Renal cortical epithelial cell (primary cell): ENCODE data around the gene APLP1. TPM values are rescaled to one million over a fixed set of nuclear protein-coding genes. Genes with fewer than 3 reads are reported as not detected.
"Not testable (repeated sequence)": the region's sequence is repeated elsewhere in the genome, so short reads cannot be mapped to it uniquely, and the experiment has no call there.

Experiments
- DNase-seq: peaks from one replicate; pipeline ENCODE4 v3.0.0-alpha.2; 2011; ENCODE audit warnings: low read depth
- total RNA-seq: library from RNA; depleted of rRNA; stranded (reverse); fragments of >200 nt; gene quantifications from 2 replicates; pipeline ENCODE4 v1.2.3, GENCODE V29; 2014

APLP1 gene
- total RNA-seq, 1 donor from 2014 or later, result 2.9 TPM

DNA sequence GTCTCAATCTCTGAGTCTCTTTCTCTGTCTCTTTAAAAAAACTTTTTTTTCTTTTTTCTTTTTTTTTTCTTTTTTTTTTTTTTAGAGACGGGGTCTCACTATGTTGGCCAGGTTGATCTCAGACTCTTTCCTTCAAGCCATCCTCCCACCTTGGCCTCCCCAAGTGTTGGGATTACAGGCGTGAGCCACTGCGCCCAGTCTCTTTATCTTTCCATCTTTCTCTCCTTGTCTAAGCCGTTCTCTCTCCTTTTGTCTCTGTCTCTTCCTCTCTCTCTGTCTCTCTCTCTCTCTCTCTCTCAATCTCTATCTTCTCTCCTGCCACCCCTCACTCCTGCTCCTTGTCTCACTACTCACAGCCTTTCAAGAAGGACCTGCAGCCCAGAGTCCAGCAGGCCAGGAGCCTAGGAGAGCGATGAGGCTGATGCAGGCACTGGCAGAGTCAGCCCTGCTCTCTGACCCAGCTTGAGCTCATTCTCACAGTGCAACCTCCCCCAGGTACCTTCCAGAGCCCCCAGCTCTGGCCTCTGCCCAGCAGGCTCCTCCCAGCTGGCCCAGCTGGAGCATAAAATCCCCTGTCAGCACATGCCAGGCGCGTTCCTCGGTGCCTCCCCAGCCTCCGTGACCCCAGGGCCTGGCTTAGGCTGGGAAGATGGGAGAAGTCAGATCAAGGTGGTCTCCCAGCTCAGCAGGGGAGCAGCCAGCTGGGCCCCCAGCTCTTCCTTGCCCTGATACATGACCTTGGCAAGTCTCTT, 16.2 kb upstream of the APLP1 start, which contains the start of gene NPHS1:
NPHS1 (minus strand) TSS at position 476 of the 752 bp plus-strand sequence. CDS start 667 bp downstream, outside the sequence.
- DNase-seq, result no peak

DNA sequence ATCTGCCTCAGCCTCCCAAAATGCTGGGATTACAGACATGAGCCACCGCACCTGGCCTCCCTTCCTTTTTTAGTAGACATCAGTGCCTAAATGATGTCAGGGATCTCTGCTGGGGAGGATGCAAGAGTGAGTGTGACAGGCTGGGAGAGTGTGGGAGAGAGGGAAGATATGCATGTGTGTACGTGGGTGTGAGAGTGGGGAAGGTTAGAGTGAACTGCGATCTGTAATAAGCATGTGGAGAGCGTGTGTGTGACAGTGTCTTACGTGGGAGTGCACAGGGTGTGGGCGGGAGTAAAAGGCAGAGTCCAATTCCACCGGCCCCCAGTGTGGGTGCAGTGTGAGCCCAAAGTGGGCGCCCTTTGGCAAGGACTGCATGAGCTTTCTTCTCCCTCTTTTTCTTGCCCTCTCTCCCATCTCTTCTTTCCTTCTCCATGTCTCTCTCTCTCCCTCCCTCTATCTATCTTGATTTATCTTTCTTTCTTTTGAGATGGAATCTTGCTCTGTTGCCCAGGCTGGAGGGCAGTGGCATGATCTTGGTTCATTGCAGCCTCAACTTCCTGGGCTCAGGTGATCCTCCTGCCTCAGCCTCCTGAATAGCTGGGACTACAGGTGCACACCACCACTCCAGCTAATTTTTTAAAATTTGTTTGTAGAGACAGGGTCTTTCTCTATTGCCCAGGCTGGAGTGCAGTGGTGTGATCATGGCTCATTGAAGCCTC, 15.2 kb upstream of the APLP1 start:
- no peak for DNase-seq

DNA sequence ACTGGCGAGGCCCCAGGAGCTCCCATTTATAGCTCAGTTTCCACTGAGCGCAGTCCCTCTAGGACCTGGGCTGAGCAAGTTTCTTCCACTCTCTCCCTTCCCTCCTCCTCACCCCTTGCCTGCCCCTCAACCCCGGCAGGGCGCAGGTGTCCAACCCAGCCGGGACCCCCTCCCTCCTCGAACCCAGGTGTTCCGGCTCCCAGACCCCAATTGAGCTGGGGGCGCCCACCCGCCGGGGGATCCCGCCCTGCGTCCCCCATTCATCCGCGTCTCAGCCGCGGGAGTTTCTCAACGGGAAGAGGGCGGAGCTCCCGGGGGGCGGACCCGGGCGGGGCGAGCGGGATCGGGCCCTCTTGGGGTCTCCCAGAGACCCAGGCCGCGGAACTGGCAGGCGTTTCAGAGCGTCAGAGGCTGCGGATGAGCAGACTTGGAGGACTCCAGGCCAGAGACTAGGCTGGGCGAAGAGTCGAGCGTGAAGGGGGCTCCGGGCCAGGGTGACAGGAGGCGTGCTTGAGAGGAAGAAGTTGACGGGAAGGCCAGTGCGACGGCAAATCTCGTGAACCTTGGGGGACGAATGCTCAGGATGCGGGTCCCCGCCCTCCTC, 11.7 kb upstream of the APLP1 start, which contains the start of gene KIRREL2:
KIRREL2 (plus strand) TSS at position 366 of the 604 bp plus-strand sequence; CDS start at position 575, 209 bp downstream.
- no peak for DNase-seq

DNA sequence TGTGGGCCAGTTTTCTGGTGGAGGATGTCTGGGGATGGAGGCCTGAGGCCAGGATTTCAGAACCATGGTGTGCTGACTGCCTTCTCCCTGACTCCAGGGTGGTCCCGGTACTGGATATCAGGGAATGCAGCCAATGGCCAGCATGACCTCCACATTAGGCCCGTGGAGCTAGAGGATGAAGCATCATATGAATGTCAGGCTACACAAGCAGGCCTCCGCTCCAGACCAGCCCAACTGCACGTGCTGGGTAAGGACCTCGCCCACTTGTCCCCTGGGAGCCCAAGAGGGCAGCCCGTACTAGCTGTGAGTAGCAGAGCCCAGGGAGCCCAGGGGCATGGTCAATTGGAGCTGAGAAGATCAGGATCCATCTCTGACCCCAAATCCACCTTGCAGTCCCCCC, 10.1 kb upstream of the APLP1 start:
- DNase-seq, result no peak

DNA sequence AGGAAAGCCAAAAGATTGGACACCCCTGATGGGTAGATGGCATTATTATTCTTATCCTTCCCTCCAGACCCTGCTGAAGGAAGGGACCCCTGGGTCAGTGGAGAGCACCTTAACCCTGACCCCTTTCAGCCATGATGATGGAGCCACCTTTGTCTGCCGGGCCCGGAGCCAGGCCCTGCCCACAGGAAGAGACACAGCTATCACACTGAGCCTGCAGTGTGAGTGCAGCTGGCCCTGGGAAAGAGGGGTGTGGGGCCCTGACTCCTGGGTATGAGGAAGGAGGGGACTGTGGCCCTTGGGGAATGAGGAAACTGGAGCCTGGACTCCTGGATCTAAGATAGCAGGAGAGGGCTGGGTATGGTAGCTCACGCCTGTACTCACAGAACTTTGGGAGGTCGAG, 9.0 kb upstream of the APLP1 start:
- no peak for DNase-seq

- no peak for DNase-seq
Measured at GRCh38 chr19:35860436-35860817, 7.9 kb upstream of the APLP1 start.

DNA sequence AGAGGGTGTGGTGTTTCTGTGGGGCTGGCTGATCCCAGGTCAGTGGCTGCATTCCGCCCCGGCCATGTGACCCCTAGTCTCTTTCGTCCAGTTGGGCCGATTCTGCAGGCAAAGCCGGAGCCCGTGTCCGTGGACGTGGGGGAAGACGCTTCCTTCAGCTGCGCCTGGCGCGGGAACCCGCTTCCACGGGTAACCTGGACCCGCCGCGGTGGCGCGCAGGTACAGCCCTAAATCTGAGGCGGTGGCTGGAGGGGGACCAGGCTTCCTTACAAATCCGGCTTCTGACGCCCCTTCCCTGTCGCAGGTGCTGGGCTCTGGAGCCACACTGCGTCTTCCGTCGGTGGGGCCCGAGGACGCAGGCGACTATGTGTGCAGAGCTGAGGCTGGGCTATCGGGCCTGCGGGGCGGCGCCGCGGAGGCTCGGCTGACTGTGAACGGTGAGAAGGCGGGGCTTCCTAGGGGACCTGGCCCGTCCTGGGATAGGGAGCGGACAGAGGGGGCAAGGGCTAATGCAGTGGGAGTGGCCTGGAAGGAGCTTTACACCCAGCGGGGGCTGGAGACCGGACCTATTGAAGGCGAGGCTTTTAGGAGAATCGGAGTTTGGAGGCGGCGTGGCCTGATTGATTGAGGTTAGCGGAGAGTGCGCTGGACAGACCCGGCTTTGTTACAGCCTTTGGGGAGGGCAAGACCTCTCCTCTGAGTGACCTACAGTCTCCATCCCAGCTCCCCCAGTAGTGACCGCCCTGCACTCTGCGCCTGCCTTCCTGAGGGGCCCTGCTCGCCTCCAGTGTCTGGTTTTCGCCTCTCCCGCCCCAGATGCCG, 7.3 kb upstream of the APLP1 start:
- DNase-seq, result no peak

DNA sequence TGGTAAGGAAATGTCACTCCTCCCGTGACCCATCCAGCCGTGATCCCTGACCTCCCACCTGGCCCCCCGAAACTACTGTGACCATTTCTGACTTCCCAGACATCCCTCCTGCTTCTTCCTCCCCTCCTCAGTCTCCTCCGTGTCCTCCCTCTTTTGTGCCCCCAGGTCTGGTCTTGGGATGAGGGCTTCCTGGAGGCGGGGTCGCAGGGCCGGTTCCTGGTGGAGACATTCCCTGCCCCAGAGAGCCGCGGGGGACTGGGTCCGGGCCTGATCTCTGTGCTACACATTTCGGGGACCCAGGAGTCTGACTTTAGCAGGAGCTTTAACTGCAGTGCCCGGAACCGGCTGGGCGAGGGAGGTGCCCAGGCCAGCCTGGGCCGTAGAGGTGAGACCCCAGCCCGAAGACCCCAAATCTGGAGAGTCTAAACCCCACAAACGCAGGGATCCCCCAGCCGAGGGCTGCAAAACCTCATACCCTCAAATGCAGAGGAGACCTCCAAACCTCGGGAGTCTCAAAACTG, 6.7 kb upstream of the APLP1 start:
- DNase-seq, result no peak

DNA sequence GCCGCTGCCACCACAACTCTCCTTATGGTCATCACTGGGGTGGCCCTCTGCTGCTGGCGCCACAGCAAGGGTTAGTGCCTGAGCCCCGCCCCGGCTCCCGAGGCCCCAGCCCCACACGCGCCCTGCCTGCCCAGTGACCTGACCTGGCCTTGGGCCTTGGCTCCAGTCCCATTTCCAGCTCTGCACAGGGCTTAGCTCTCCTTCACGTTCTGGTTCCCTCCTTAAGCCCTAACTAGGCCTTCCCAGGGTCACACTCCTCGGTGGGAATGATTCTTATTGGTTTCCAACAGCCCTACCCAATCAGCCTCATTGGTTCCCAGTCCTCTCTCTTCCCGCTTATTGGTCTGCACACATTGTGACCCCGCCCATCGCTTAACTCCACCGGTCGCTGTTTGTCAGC, 5.8 kb upstream of the APLP1 start:
- no peak for DNase-seq

GRCh38 chr19:35863018-35863417, 5.4 kb upstream of the APLP1 start:
- DNase-seq, result no peak

DNA sequence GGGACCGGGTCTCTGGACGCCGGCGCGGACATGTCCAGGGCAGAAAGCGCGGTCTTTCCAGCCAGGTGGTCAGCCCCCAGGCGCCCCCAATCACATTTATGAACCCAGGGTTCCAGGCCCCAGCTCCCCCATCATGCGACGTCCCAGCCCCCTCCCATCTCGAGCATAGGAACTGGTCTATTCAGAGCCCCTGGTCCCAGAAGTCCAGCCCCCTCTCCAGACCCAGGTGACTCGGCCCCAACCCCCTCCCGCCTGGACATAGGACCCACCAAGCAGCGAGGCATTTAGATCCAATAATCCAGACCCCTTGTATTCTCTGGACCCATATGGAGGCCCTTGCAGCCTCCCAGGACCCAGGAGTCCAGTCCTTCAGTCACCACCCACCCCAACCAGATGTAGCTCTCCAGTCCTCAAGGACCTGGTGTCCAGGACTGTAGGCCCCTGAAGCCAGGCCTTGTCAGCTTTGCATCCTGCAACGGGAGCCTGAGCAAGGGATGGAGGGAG, 501 bp downstream of the APLP1 start:
- DNase-seq, result no peak

- DNase-seq, result peak; percentile 32
Measured at GRCh38 chr19:35869327-35870123, 1.2 kb downstream of the APLP1 start.

DNA sequence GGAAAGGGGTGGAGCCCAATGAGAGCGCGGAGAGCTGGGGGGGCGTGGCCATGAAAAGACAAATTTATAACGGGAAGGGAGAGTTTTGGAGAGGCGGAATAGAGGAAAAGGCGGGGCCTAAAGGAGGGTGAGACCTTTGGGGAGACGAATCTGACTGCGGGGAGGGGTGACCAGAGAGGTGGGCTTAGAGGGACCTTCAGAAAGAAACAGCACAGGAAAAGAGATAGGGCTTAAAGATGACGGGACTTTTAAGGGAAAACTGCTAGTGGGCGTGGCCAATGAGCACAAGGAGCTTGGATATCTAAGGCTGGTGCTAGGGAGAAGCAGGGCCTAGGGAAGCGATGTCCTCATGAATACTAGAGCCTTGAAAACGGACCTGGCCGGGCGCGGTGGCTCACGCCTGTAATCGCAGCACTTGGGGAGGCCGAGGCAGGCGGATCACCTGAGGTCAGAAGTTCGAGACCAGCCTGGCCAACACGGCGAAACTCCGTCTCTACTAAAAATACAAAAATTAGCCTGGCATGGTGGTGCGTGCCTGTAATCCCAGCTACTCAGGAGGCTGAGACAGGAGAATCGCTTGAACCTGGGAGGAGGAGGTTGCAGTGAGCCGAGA, 1.9 kb downstream of the APLP1 start:
- DNase-seq, result not testable (repeated sequence)

DNA sequence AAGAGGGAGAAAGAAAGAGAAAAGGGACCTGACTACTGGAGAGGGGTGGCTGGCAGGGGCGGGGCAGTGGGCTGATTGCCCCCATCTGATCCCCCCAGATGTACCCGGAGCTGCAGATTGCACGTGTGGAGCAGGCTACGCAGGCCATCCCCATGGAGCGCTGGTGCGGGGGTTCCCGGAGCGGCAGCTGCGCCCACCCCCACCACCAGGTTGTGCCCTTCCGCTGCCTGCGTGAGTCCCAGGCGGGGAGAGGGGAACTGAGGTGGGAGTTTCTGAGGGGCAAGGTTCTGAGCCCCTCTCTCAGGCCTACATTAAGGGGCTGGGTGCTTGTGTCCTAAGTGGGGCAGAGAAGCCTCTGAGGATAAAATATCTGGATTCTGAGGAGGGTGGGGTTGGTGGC, 2.4 kb downstream of the APLP1 start:
- no peak for DNase-seq

DNA sequence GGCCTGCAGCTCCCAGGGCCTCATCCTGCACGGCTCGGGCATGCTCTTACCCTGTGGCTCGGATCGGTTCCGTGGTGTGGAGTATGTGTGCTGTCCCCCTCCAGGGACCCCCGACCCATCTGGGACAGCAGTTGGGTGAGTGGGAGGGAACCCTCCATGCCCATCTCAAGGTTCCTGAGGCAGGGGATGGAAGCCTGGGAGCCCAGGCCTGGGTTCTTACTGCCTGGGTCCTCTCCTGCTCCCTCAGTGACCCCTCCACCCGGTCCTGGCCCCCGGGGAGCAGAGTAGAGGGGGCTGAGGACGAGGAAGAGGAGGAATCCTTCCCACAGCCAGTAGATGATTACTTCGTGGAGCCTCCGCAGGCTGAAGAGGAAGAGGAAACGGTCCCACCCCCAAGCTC, 3.2 kb downstream of the APLP1 start:
- no peak for DNase-seq

GRCh38 chr19:35872180-35872579, 3.8 kb downstream of the APLP1 start:
- DNase-seq, result no peak

- DNase-seq, result no peak
Measured at GRCh38 chr19:35874392-35874930, 6.1 kb downstream of the APLP1 start.

DNA sequence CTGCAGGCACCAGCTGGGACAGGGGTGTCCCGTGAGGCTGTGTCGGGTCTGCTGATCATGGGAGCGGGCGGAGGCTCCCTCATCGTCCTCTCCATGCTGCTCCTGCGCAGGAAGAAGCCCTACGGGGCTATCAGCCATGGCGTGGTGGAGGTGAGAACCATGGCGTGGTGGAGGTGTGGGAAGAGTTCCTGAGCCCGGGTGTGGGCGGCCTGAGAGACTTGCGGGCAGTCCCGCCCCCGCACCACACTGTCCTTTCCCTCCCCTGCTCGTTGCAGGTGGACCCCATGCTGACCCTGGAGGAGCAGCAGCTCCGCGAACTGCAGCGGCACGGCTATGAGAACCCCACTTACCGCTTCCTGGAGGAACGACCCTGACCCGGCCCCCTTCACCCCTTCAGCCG, 10.7 kb downstream of the APLP1 start:
- no peak for DNase-seq

DNA sequence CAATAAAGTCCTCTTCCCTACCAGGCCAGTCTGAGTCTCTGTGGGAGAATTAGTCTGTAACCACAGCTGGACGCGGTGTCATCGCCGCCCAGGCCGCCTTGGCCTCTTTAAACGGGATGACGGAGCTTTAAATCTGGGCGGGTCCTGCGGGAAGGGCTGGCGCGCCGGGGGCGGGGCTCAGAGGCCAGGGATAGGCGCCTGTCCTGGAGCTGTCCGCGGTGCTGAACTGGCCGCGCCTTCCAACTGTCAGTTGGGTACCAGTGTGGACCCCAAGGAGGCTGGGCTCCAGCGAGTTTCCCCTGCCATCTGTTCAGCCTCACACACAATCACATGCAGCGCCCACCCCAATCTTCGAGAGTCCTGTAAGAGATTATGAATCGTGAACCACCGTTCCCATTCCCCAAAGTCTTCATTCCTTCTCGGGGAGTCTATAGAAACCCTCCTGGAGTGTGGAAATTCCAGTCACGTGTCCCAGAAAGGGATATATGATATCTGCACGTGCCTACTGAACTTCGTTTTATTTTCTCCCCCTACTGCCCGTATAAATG, 11.5 kb downstream of the APLP1 start:
- DNase-seq, result peak; percentile 61
